ENCODE results near the gene DMRTC2. TPM values are rescaled to one million over a fixed set of nuclear protein-coding genes. Genes with fewer than 3 reads are reported as not detected.

Gene DMRTC2
- total RNA-seq, 1 donor from 2014 or later = not detected

GRCh38 chr19:41864374-41864773 lies 19.5 kb downstream of the DMRTC2 start:
- Histone ChIP-seq H3K4me3 (ENCODE audit: insufficient read depth, low read depth, low read length) (no peak overlapping the region), H3K9me3 (ENCODE audit: insufficient read depth, low read depth, low read length) (no peaks in the 10 kb centered on the region), H2AFZ (ENCODE audit: low read depth, low read length) (no peak overlapping the region), H3K4me2 (ENCODE audit: low read length) (peak overlapping the region; percentile 48), H3K9ac (ENCODE audit: low read length) (peak overlapping the region; percentile 100), H3K4me1 (ENCODE audit: insufficient read depth, low read length) (peaks cover 32% of the 10 kb centered on the region), H3K79me2 (ENCODE audit: insufficient read depth, low read length) (peaks cover 90% of the 10 kb centered on the region), H3K27me3 (ENCODE audit: insufficient read depth, low read length) (no peaks in the 10 kb centered on the region), H3K36me3 (ENCODE audit: insufficient read depth, low read length) (peaks cover 65% of the 10 kb centered on the region), H4K20me1 (ENCODE audit: insufficient read depth, low read length) (peaks cover 87% of the 10 kb centered on the region), H3K27ac (ENCODE audit: low read depth, low read length) (peak overlapping the region; percentile 7)
- FAIRE-seq = no peak
- no peak for TF ChIP-seq CTCF (IDR thresholded peaks at IDR 0.05; ENCODE audit: insufficient read depth, low read depth, low read length)
- no peak for TF ChIP-seq EZH2 (IDR thresholded peaks at IDR 0.05; ENCODE audit: insufficient read depth, low read length)
- DNase-seq (ENCODE audit: low read depth) = no peak
- Mint-ChIP-seq H3K36me3 (ENCODE audit: low read depth, unreplicated experiment) (peaks cover 46% of the 10 kb centered on the region), H3K9me3 (ENCODE audit: unreplicated experiment) (no peaks in the 10 kb centered on the region), H3K27ac (ENCODE audit: unreplicated experiment) (peak overlapping the region; percentile 23), H3K4me1 (ENCODE audit: low read depth, unreplicated experiment) (peaks cover 41% of the 10 kb centered on the region), H3K4me3 (ENCODE audit: unreplicated experiment) (peak overlapping the region; percentile 66), H3K27me3 (ENCODE audit: low read depth, unreplicated experiment) (no peaks in the 10 kb centered on the region)

- Mint-ChIP-seq H3K27me3 (ENCODE audit: low read depth, unreplicated experiment) (no peaks in the 10 kb centered on the region), H3K27ac (ENCODE audit: unreplicated experiment) (peak overlapping the region; percentile 69), H3K9me3 (ENCODE audit: unreplicated experiment) (no peaks in the 10 kb centered on the region), H3K4me1 (ENCODE audit: low read depth, unreplicated experiment) (peaks cover 45% of the 10 kb centered on the region), H3K36me3 (ENCODE audit: low read depth, unreplicated experiment) (peaks cover 41% of the 10 kb centered on the region), H3K4me3 (ENCODE audit: unreplicated experiment) (no peak overlapping the region)
- no peak overlapping the region for H3K4me3 ChIP-seq (ENCODE audit: insufficient read depth, low read depth, low read length)
- no peak overlapping the region for H3K4me2 ChIP-seq (ENCODE audit: low read length)
- H3K27me3 ChIP-seq (ENCODE audit: insufficient read depth, low read length) = no peaks in the 10 kb centered on the region
- FAIRE-seq (no peak), DNase-seq (ENCODE audit: low read depth) (no peak)
- no peaks in the 10 kb centered on the region for H3K9me3 ChIP-seq (ENCODE audit: insufficient read depth, low read depth, low read length)
- no peak overlapping the region for H3K27ac ChIP-seq (ENCODE audit: low read depth, low read length)
- H3K9ac ChIP-seq (ENCODE audit: low read length) = peak overlapping the region; percentile 54
- H3K4me1 ChIP-seq (ENCODE audit: insufficient read depth, low read length) = peaks cover 29% of the 10 kb centered on the region
- H2AFZ ChIP-seq (ENCODE audit: low read depth, low read length) = no peak overlapping the region
- H3K79me2 ChIP-seq (ENCODE audit: insufficient read depth, low read length) = peaks cover 79% of the 10 kb centered on the region
- H4K20me1 ChIP-seq (ENCODE audit: insufficient read depth, low read length) = peaks cover 96% of the 10 kb centered on the region
- peaks cover 76% of the 10 kb centered on the region for H3K36me3 ChIP-seq (ENCODE audit: insufficient read depth, low read length)
- no peak for TF ChIP-seq CTCF (IDR thresholded peaks at IDR 0.05; ENCODE audit: insufficient read depth, low read depth, low read length)
- TF ChIP-seq EZH2 (IDR thresholded peaks at IDR 0.05; ENCODE audit: insufficient read depth, low read length) = no peak
Observed at GRCh38 chr19:41866284-41866683, 21.4 kb downstream of the DMRTC2 start.

GRCh38 chr19:41868120-41868988 lies 23.5 kb downstream of the DMRTC2 start:
- peaks cover 35% of the 10 kb centered on the region for H3K4me1 Mint-ChIP-seq (ENCODE audit: low read depth, unreplicated experiment)
- peak overlapping the region; percentile 95 for H3K27ac Mint-ChIP-seq (ENCODE audit: unreplicated experiment)
- Histone ChIP-seq H4K20me1 (ENCODE audit: insufficient read depth, low read length) (peaks cover 94% of the 10 kb centered on the region), H3K4me3 (ENCODE audit: insufficient read depth, low read depth, low read length) (no peak overlapping the region), H3K27me3 (ENCODE audit: insufficient read depth, low read length) (no peaks in the 10 kb centered on the region), H3K9ac (ENCODE audit: low read length) (peak overlapping the region; percentile 45), H3K36me3 (ENCODE audit: insufficient read depth, low read length) (peaks cover 66% of the 10 kb centered on the region), H3K79me2 (ENCODE audit: insufficient read depth, low read length) (peaks cover 58% of the 10 kb centered on the region), H3K4me1 (ENCODE audit: insufficient read depth, low read length) (peaks cover 9% of the 10 kb centered on the region), H3K27ac (ENCODE audit: low read depth, low read length) (no peak overlapping the region), H2AFZ (ENCODE audit: low read depth, low read length) (no peak overlapping the region), H3K4me2 (ENCODE audit: low read length) (no peak overlapping the region), H3K9me3 (ENCODE audit: insufficient read depth, low read depth, low read length) (no peaks in the 10 kb centered on the region)
- no peaks in the 10 kb centered on the region for H3K9me3 Mint-ChIP-seq (ENCODE audit: unreplicated experiment)
- H3K36me3 Mint-ChIP-seq (ENCODE audit: low read depth, unreplicated experiment) = peaks cover 25% of the 10 kb centered on the region
- peak overlapping the region; percentile 66 for H3K4me3 Mint-ChIP-seq (ENCODE audit: unreplicated experiment)
- TF ChIP-seq CTCF (IDR thresholded peaks at IDR 0.05; ENCODE audit: insufficient read depth, low read depth, low read length) = no peak
- no peak for TF ChIP-seq EZH2 (IDR thresholded peaks at IDR 0.05; ENCODE audit: insufficient read depth, low read length)
- DNase-seq (ENCODE audit: low read depth) = no peak
- no peaks in the 10 kb centered on the region for H3K27me3 Mint-ChIP-seq (ENCODE audit: low read depth, unreplicated experiment)
- no peak for FAIRE-seq
